ENCODE data around the gene IGF2R.

DNA sequence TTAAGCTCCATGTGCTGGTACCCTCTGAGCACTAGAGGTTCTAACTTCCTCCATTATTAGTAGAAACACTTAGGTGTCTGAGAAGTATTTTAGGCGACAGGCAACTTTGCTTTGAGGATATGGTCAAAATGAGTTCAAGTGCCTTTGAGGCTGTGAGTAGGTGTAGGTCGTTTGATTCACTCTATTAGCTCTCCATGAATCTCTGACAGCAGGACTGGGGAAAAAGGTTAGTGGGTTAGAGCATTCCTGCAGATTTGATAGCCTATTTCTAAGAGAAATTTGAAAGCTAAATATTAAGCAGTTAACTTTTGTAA is 45.9 kb downstream of the IGF2R start:
- TF ChIP-seq, protein P1, sequence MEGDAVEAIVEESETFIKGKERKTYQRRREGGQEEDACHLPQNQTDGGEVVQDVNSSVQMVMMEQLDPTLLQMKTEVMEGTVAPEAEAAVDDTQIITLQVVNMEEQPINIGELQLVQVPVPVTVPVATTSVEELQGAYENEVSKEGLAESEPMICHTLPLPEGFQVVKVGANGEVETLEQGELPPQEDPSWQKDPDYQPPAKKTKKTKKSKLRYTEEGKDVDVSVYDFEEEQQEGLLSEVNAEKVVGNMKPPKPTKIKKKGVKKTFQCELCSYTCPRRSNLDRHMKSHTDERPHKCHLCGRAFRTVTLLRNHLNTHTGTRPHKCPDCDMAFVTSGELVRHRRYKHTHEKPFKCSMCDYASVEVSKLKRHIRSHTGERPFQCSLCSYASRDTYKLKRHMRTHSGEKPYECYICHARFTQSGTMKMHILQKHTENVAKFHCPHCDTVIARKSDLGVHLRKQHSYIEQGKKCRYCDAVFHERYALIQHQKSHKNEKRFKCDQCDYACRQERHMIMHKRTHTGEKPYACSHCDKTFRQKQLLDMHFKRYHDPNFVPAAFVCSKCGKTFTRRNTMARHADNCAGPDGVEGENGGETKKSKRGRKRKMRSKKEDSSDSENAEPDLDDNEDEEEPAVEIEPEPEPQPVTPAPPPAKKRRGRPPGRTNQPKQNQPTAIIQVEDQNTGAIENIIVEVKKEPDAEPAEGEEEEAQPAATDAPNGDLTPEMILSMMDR (IDR thresholded peaks at IDR 0.05): no peak
- TF ChIP-seq POLR2A (IDR thresholded peaks at IDR 0.05): no peak

All from lower leg skin (tissue), 3 donors.